ENCODE data around the gene LSAMP.
"Not testable (repeated sequence)": the region's sequence is repeated elsewhere in the genome, so short reads cannot be mapped to it uniquely, and the experiment has no call there.

LSAMP gene

GRCh38 chr3:115792206-115792955 lies 652.9 kb downstream of the LSAMP start:
- no peak for DNase-seq (ENCODE audit: low spot score)

- not testable (repeated sequence) for DNase-seq (ENCODE audit: low spot score)
These were observed 653.8 kb downstream of the LSAMP start for GRCh38 chr3:115791271-115792153.

GRCh38 chr3:115790759-115791158 lies 654.5 kb downstream of the LSAMP start:
- DNase-seq (ENCODE audit: low spot score): no peak

- DNase-seq (ENCODE audit: low spot score): no peak
These were observed 655.8 kb downstream of the LSAMP start for GRCh38 chr3:115789481-115789880.

DNA sequence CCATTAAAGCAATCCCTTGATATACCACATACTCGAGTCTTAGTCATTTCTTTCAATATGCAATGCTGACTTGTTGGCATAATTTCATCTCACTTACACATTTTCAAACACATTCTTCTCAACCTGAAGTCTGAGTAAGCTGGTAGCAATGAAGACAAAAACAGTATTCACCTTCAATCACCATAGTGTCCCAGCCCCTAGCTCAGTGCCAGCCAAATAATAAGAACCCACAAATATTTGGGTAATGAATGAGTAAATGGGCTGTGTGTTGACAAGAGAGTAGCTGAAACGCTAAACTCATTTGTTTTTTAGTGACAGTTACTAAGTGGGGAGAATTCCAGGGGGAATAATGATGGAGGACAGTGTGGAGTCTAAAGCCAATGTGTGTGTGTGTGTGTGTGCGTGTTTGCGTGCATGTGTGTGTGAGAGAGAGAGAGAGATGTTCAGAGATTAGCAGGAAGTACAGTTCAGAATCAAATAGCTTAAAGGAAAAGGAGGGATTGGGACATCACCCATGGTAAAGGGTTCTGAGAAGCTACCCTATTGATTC lies 656.3 kb downstream of the LSAMP start:
- no peak for DNase-seq (ENCODE audit: low spot score)

DNA sequence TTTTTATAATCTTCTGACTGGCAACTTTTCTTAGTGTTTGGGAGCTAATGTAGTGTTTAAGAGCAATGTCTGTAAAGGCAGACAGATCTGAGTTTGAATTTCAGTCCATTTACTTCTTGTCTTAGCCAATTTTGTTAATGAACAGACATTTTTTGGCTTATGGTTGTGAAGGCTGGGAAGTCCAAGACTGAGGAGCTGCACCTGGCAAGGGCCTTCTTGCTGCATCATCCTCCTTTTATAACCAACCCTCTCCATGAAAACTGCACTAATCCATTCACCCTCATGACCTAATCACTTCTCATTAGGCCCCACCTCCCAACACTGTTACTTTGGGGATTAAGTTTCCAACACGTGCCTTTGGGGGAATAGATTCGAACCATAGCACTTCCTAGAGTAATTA lies 657.5 kb downstream of the LSAMP start:
- DNase-seq (ENCODE audit: low spot score): no peak

GRCh38 chr3:115785782-115786181 lies 659.5 kb downstream of the LSAMP start:
- no peak for DNase-seq (ENCODE audit: low spot score)

GRCh38 chr3:115784739-115785536 lies 660.3 kb downstream of the LSAMP start:
- DNase-seq (ENCODE audit: low spot score): no peak

- DNase-seq (ENCODE audit: low spot score): peak; percentile 63
These were observed 661.1 kb downstream of the LSAMP start for GRCh38 chr3:115783938-115784738.

GRCh38 chr3:115783426-115783825 lies 661.9 kb downstream of the LSAMP start:
- DNase-seq (ENCODE audit: low spot score): not testable (repeated sequence)

- no peak for DNase-seq (ENCODE audit: low spot score)
These were observed 666.3 kb downstream of the LSAMP start for GRCh38 chr3:115779011-115779410.

DNA sequence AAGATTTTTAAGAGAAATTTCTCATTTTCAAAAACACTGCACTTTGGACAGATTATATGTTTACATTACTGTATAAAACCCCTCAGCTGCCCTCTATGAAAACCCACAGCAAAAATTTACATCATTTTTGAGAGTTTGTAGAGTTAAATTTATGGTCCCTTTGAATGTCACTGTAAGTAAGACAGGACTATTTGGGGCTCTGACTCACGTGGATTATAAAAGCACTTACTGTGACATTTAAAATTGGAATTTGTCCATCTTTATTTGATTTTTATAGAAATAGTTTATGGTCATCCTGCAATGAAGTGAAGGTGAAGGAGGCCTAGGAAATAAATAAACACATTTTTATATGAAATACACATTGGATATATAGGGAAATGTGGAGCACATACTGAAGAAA lies 672.3 kb downstream of the LSAMP start:
- DNase-seq (ENCODE audit: low spot score): no peak

DNA sequence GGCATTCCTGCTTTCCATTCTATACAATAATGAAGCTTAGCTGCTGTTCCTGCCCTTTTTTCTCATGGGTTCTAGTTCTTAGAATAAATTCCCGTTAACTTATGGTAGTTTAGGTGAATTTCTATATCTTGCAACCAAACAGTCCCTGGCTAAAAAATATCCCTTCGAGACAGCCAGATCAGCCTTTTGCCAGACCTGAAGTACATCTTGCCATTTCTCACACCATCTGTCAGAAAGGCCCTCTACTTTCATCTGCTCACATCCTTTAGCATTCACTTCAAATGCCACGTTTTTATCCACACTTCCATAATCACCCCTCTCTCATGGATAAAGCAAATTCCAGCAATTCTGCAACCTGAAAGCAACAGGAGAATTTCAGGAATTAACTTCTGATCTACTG lies 676.6 kb downstream of the LSAMP start:
- DNase-seq (ENCODE audit: low spot score): no peak

GRCh38 chr3:115766587-115767482 lies 678.5 kb downstream of the LSAMP start:
- no peak for DNase-seq (ENCODE audit: low spot score)

GRCh38 chr3:115761927-115762305 lies 683.4 kb downstream of the LSAMP start:
- no peak for DNase-seq (ENCODE audit: low spot score)

GRCh38 chr3:115760716-115761115 lies 684.6 kb downstream of the LSAMP start:
- no peak for DNase-seq (ENCODE audit: low spot score)

DNA sequence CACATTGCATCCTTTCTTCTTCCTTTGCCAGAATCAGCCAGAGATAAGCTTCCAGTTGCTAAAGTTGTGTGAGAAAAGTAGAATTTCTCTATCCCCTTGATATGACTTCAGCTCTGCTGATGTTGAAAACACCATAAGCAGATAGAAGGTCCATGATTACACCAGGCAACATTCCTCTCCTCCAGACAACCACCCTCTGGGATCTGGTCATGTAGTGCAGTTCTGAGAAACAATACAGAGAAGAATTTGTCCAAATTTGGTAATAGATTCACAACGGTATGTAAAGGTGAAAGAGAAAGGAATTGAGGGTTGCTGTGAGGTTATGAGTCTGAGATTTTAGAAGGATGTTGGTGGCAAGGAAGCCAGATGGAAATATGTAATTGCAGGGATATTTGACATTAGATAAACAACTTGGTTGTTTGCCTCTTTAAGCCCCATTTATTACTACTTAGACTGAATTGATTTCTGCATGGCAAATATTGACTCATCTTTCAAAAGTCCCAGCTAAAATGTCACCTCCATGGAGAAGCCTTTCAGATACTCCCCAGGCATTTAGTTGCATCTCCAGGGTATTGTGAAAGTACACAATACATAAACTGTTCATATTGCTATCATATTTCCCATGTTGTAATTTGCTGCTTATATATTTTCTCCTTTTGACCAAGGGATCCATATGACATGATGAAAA lies 687.1 kb downstream of the LSAMP start:
- no peak for DNase-seq (ENCODE audit: low spot score)

DNA sequence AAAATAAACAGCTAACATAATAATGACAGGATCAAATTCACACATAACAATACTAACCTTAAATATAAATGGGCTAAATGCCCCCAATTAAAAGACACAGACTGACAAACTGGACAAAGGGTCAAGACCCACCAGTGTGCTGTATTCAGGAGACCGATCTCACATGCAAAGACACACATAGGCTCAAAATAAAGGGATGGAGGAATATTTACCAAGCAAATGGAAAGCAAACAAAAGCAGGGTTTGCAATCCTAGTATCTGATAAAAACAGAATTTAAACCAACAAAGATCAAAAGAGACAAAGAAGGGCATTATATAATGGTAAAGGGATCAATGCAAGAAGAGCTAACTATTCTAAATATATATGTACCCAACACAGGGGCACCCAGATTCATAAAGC lies 692.3 kb downstream of the LSAMP start:
- not testable (repeated sequence) for DNase-seq (ENCODE audit: low spot score)

Measured in hematopoietic multipotent progenitor cell treated with erythropoietin and hydrocortisone succinate and interleukin-3 and kit ligand, for 17 days (in vitro differentiated cells).